ENCODE measurements around the gene GALNT16.
A peak's percentile ranks its signal among the peaks of the same experiment; 100 is the strongest.

GRCh38 chr14:69363055-69363454, 103.1 kb downstream of the GALNT16 start:
- TF ChIP-seq, protein P1, sequence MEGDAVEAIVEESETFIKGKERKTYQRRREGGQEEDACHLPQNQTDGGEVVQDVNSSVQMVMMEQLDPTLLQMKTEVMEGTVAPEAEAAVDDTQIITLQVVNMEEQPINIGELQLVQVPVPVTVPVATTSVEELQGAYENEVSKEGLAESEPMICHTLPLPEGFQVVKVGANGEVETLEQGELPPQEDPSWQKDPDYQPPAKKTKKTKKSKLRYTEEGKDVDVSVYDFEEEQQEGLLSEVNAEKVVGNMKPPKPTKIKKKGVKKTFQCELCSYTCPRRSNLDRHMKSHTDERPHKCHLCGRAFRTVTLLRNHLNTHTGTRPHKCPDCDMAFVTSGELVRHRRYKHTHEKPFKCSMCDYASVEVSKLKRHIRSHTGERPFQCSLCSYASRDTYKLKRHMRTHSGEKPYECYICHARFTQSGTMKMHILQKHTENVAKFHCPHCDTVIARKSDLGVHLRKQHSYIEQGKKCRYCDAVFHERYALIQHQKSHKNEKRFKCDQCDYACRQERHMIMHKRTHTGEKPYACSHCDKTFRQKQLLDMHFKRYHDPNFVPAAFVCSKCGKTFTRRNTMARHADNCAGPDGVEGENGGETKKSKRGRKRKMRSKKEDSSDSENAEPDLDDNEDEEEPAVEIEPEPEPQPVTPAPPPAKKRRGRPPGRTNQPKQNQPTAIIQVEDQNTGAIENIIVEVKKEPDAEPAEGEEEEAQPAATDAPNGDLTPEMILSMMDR (IDR thresholded peaks at IDR 0.05), result peak in 3 of 4 experiments; percentile 33 to 55 (median 40)
- TF ChIP-seq POLR2A (IDR thresholded peaks at IDR 0.05), result no peak
- TF ChIP-seq POLR2AphosphoS5 (IDR thresholded peaks at IDR 0.05), result no peak
- no peak for TF ChIP-seq EP300 (IDR thresholded peaks at IDR 0.05)
